Astrocyte (in vitro differentiated cells and primary cell): ENCODE results near the gene STK24. TPM values are rescaled to one million over a fixed set of nuclear protein-coding genes. Genes with fewer than 3 reads are reported as not detected.

ENCODE experiments used
- DNase-seq: peaks from one replicate; pipeline ENCODE4 v3.0.0-alpha.2; 2010; ENCODE audit warnings: low read depth
- FAIRE-seq: peaks from 2 replicates; lab custom pipeline; 2011; peaks lifted over from hg19 to GRCh38; lab: Jason Lieb, UNC
- H2AFZ ChIP-seq: 2 replicates; pipeline ENCODE4 v1.6.0; 2012; ENCODE audit warnings: low read depth, low read length, inconsistent platforms
- H3K27ac ChIP-seq: 2 replicates; pipeline ENCODE4 v1.5.1; 2011; ENCODE audit warnings: low read depth, low read length, inconsistent platforms
- H3K27me3 ChIP-seq: 2 replicates; pipeline ENCODE4 v1.6.0; 2011; ENCODE audit warnings: low read length, inconsistent platforms; ENCODE audit not compliant: insufficient read depth
- H3K36me3 ChIP-seq: 2 replicates; pipeline ENCODE4 v1.5.1; 2011; ENCODE audit warnings: low read length, inconsistent platforms; ENCODE audit not compliant: insufficient read depth
- H3K4me1 ChIP-seq: 2 replicates; pipeline ENCODE4 v1.5.1; 2011; ENCODE audit warnings: low read length, inconsistent platforms; ENCODE audit not compliant: insufficient read depth
- H3K4me2 ChIP-seq: 2 replicates; pipeline ENCODE4 v1.6.0; 2012; ENCODE audit warnings: low read length, inconsistent platforms
- H3K4me3 ChIP-seq: 2 replicates; pipeline ENCODE4 v1.5.1; 2011; ENCODE audit warnings: low read depth, mild to moderate bottlenecking, low read length, inconsistent platforms; ENCODE audit not compliant: insufficient read depth
- H3K79me2 ChIP-seq: 2 replicates; pipeline ENCODE4 v1.6.0; 2012; ENCODE audit warnings: mild to moderate bottlenecking, low read length, inconsistent platforms; ENCODE audit not compliant: insufficient read depth
- H3K9ac ChIP-seq: 2 replicates; pipeline ENCODE4 v1.6.0; 2012; ENCODE audit warnings: mild to moderate bottlenecking, low read length, inconsistent platforms
- H3K9me3 ChIP-seq: 2 replicates; pipeline ENCODE4 v1.5.1; 2012; ENCODE audit warnings: low read depth, mild to moderate bottlenecking, low read length, inconsistent platforms; ENCODE audit not compliant: insufficient read depth
- H4K20me1 ChIP-seq: 2 replicates; pipeline ENCODE4 v1.6.0; 2012; ENCODE audit warnings: low read length, inconsistent platforms; ENCODE audit not compliant: insufficient read depth
- H3K27ac Mint-ChIP-seq: one replicate; pipeline ENCODE4 v1.8.0; 2021; ENCODE audit warnings: mild to moderate bottlenecking, mixed read lengths; ENCODE audit not compliant: unreplicated experiment
- H3K27me3 Mint-ChIP-seq: one replicate; pipeline ENCODE4 v1.8.0; 2021; ENCODE audit warnings: low read depth, mixed read lengths; ENCODE audit not compliant: unreplicated experiment
- H3K36me3 Mint-ChIP-seq: one replicate; pipeline ENCODE4 v1.8.0; 2021; ENCODE audit warnings: low read depth, mixed read lengths; ENCODE audit not compliant: unreplicated experiment
- H3K4me1 Mint-ChIP-seq: one replicate; pipeline ENCODE4 v1.8.0; 2021; ENCODE audit warnings: low read depth, mixed read lengths; ENCODE audit not compliant: unreplicated experiment
- H3K4me3 Mint-ChIP-seq: one replicate; pipeline ENCODE4 v1.8.0; 2021; ENCODE audit warnings: mild to moderate bottlenecking, moderate library complexity, mixed read lengths; ENCODE audit not compliant: unreplicated experiment
- H3K9me3 Mint-ChIP-seq: one replicate; pipeline ENCODE4 v1.8.0; 2021; ENCODE audit warnings: mild to moderate bottlenecking, mixed read lengths; ENCODE audit not compliant: unreplicated experiment
- EZH2 ChIP-seq: IDR thresholded peaks from 2 replicates; pipeline ENCODE4 v1.6.1; 2012; ENCODE audit warnings: mild to moderate bottlenecking, low read length, inconsistent platforms; ENCODE audit not compliant: insufficient read depth
- total RNA-seq: library from RNA; stranded (reverse); gene quantifications from 2 replicates; pipeline ENCODE4 v1.2.1, GENCODE V29; 2021
- TF ChIP-seq, protein P1 (sequence below): IDR thresholded peaks from 2 replicates; pipeline ENCODE4 v1.5.1; 2011; ENCODE audit warnings: low read depth, mild to moderate bottlenecking, inconsistent platforms, low read length, moderate library complexity; ENCODE audit not compliant: insufficient read depth

The STK24 gene
- total RNA-seq, 1 donor from 2014 or later: 96.1 TPM

- Mint-ChIP-seq H3K9me3 (no peaks in the 10 kb centered on the region), H3K4me3 (no peak overlapping the region), H3K4me1 (peaks cover 6% of the 10 kb centered on the region), H3K27ac (no peak overlapping the region), H3K36me3 (peaks cover 18% of the 10 kb centered on the region), H3K27me3 (no peaks in the 10 kb centered on the region)
- FAIRE-seq (no peak), DNase-seq (no peak)
- Histone ChIP-seq H3K9me3 (no peaks in the 10 kb centered on the region), H4K20me1 (peaks cover 6% of the 10 kb centered on the region), H3K27ac (no peak overlapping the region), H3K79me2 (no peaks in the 10 kb centered on the region), H3K4me3 (no peak overlapping the region), H2AFZ (no peak overlapping the region), H3K4me2 (no peak overlapping the region), H3K4me1 (no peaks in the 10 kb centered on the region), H3K27me3 (no peaks in the 10 kb centered on the region), H3K36me3 (peaks cover 4% of the 10 kb centered on the region), H3K9ac (no peak overlapping the region)
- no peak for TF ChIP-seq EZH2
- TF ChIP-seq, protein P1, sequence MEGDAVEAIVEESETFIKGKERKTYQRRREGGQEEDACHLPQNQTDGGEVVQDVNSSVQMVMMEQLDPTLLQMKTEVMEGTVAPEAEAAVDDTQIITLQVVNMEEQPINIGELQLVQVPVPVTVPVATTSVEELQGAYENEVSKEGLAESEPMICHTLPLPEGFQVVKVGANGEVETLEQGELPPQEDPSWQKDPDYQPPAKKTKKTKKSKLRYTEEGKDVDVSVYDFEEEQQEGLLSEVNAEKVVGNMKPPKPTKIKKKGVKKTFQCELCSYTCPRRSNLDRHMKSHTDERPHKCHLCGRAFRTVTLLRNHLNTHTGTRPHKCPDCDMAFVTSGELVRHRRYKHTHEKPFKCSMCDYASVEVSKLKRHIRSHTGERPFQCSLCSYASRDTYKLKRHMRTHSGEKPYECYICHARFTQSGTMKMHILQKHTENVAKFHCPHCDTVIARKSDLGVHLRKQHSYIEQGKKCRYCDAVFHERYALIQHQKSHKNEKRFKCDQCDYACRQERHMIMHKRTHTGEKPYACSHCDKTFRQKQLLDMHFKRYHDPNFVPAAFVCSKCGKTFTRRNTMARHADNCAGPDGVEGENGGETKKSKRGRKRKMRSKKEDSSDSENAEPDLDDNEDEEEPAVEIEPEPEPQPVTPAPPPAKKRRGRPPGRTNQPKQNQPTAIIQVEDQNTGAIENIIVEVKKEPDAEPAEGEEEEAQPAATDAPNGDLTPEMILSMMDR: no peak
Measured at GRCh38 chr13:98401934-98402333, 175.0 kb downstream of the STK24 start.

DNA sequence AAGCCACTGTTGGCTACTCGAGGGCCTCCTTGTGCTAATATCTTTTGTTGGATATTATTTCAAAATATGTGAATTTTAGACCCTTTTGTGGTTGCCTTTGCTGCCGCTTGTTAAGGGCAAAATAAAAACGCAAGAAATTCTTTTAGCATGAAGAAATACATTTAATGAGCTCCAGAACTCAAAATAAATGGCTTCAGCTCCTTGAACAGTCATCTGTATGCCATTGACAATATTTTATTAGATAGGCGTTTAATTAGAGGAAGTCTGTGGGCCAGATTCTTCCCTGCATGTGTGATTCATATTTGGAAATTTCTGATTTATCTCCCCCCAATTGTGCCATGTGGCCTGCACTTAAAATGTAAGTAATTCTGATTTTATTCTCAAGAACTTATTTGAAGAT, 177.2 kb downstream of the STK24 start:
- Mint-ChIP-seq H3K27ac (no peak overlapping the region), H3K4me3 (no peak overlapping the region), H3K36me3 (peaks cover 23% of the 10 kb centered on the region), H3K4me1 (no peaks in the 10 kb centered on the region), H3K27me3 (no peaks in the 10 kb centered on the region), H3K9me3 (no peaks in the 10 kb centered on the region)
- TF ChIP-seq, protein P1: no peak
- TF ChIP-seq EZH2: no peak
- Histone ChIP-seq H2AFZ (no peak overlapping the region), H3K36me3 (peaks cover 7% of the 10 kb centered on the region), H3K27ac (no peak overlapping the region), H3K79me2 (no peaks in the 10 kb centered on the region), H4K20me1 (peaks cover 6% of the 10 kb centered on the region), H3K4me1 (no peaks in the 10 kb centered on the region), H3K4me3 (no peak overlapping the region), H3K9ac (no peak overlapping the region), H3K27me3 (no peaks in the 10 kb centered on the region), H3K9me3 (no peaks in the 10 kb centered on the region), H3K4me2 (no peak overlapping the region)
- DNase-seq: no peak
- FAIRE-seq: no peak

DNA sequence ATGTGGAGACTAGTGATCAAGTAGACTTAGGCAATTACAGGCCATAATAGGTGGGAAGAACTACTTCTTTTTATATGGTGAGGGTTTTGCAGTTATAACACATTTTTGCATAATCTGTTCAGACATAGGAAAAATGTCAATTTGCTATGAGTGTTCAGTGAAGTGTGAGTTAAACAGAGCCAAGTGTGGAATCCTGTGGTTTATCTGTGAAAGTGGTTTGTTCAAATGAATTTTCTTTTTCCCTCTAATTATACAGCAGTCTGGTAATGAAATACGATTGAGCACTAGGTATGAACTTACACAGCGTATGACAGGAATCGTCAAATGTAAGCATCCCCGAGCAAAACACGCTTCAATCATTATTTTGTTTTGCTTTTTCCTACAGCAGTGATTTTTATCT, 178.3 kb downstream of the STK24 start:
- no peaks in the 10 kb centered on the region for H3K4me1 Mint-ChIP-seq
- DNase-seq (peak; percentile 18), FAIRE-seq (no peak)
- Histone ChIP-seq H3K9me3 (no peaks in the 10 kb centered on the region), H3K79me2 (no peaks in the 10 kb centered on the region), H3K4me2 (no peak overlapping the region), H3K27me3 (no peaks in the 10 kb centered on the region), H2AFZ (no peak overlapping the region), H3K9ac (no peak overlapping the region), H3K36me3 (peaks cover 4% of the 10 kb centered on the region), H3K4me3 (no peak overlapping the region), H3K4me1 (no peaks in the 10 kb centered on the region), H4K20me1 (peaks cover 6% of the 10 kb centered on the region), H3K27ac (no peak overlapping the region)
- H3K27me3 Mint-ChIP-seq: no peaks in the 10 kb centered on the region
- peaks cover 20% of the 10 kb centered on the region for H3K36me3 Mint-ChIP-seq
- no peaks in the 10 kb centered on the region for H3K9me3 Mint-ChIP-seq
- H3K4me3 Mint-ChIP-seq: no peak overlapping the region
- no peak for TF ChIP-seq EZH2
- TF ChIP-seq, protein P1: no peak
- H3K27ac Mint-ChIP-seq: no peak overlapping the region
